Measurements from ENCODE around the gene TMEM150A. TPM values are rescaled to one million over a fixed set of nuclear protein-coding genes. Genes with fewer than 3 reads are reported as not detected.
"Not testable (repeated sequence)": the region's sequence is repeated elsewhere in the genome, so short reads cannot be mapped to it uniquely, and the experiment has no call there.

The TMEM150A gene
- total RNA-seq, 3 donors from 2014 or later, result 9.7 to 11.9 (median 10.5) TPM

DNA sequence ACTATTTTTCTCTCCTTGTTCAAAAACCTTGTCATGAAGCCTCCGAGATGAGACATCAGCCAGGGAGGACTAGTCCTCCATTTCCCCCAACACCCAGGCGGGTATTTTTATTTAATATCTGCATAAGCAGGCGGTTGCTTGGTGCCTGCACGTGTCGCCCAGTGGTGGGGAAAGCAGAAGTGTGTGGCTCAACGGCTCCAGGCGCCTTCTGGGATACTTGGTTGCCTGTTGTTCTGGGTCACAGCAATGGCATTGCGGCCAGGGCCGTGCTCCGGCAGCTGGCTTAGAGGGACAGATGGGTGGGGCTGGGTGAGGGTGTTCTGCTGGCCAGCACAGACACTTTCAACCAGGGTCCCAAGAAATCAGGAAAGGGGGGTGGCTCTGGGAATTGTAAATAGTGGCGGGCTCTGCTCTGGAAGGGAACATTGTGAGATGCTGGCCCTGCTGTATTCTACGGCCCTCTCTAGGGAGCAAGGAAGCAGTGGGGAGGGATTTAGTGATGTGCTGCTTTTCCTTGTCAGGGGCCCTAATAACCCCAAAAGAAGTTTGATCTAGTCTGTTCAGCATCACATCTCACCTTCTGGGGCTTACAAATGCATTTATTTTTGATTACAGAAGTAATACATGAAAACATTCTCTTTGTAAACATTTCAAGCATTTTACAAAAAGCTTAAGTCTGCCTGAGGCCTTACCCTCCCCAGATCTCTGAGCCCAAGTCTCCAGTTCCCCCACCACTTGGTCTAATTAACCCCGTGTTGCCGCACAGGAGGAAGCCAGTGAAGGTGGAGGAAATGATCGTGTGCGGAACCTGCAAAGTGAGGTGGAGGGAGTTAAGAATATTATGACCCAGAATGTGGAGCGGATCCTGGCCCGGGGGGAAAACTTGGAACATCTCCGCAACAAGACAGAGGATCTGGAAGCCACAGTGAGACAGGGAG lies 24.0 kb downstream of the TMEM150A start:
- Mint-ChIP-seq H3K4me1 (ENCODE audit: low read depth) (peaks cover 37% of the 10 kb centered on the region), H3K36me3 (ENCODE audit: insufficient read depth) (peaks cover 12% of the 10 kb centered on the region), H3K27me3 (ENCODE audit: low read depth) (no peaks in the 10 kb centered on the region), H3K4me3 (peak overlapping the region; percentile 94), H3K9me3 (no peaks in the 10 kb centered on the region)
- no peak for DNase-seq
- peak; percentile 54 to 57 for ATAC-seq

GRCh38 chr2:85577386-85578242 lies 24.9 kb downstream of the TMEM150A start, which contains the start of gene VAMP8:
TSS of gene VAMP8 (plus strand) at chr2:85577586. CDS start at chr2:85577647, 61 bp downstream.
- Mint-ChIP-seq H3K9me3 (no peaks in the 10 kb centered on the region), H3K4me1 (ENCODE audit: low read depth) (peaks cover 32% of the 10 kb centered on the region), H3K27me3 (ENCODE audit: low read depth) (no peaks in the 10 kb centered on the region), H3K36me3 (ENCODE audit: insufficient read depth) (peaks cover 12% of the 10 kb centered on the region), H3K4me3 (peak within 1 kb of the TSS; percentile 94)
- DNase-seq (peak; percentile 51), ATAC-seq (peak; percentile 77 to 79)

GRCh38 chr2:85577063-85577385 lies 25.5 kb downstream of the TMEM150A start:
- ATAC-seq (no peak), DNase-seq (no peak)
- Mint-ChIP-seq H3K27me3 (ENCODE audit: low read depth) (no peaks in the 10 kb centered on the region), H3K36me3 (ENCODE audit: insufficient read depth) (peaks cover 7% of the 10 kb centered on the region), H3K4me3 (peak overlapping the region; percentile 94), H3K9me3 (no peaks in the 10 kb centered on the region), H3K4me1 (ENCODE audit: low read depth) (peaks cover 28% of the 10 kb centered on the region)

DNA sequence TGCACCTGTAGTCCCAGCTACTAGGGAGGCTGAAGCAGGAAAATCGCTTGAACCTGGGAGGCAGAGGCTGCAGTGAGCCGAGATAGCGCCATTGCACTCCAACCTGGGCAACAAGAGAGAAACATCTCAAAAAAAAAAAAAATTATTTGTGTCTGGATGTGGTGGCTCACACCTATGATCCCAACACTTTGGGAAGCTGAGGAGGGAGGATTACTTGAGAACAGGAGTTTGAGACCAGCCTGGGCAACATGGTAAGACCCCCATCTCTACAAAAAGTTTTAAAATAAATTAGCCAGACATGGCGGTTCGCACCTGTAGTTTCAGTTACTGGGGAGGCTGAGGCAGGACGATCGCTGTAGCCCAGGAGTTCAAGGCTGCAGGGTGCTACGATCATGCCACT lies 26.8 kb downstream of the TMEM150A start:
- no peaks in the 10 kb centered on the region for H3K36me3 Mint-ChIP-seq (ENCODE audit: insufficient read depth)
- no peaks in the 10 kb centered on the region for H3K9me3 Mint-ChIP-seq
- H3K4me3 Mint-ChIP-seq, result no peak overlapping the region
- peaks cover 24% of the 10 kb centered on the region for H3K4me1 Mint-ChIP-seq (ENCODE audit: low read depth)
- ATAC-seq (no peak), DNase-seq (no peak)
- no peaks in the 10 kb centered on the region for H3K27me3 Mint-ChIP-seq (ENCODE audit: low read depth)

GRCh38 chr2:85566265-85566664 lies 36.2 kb downstream of the TMEM150A start:
- peaks cover 9% of the 10 kb centered on the region for H3K4me1 Mint-ChIP-seq (ENCODE audit: low read depth)
- no peaks in the 10 kb centered on the region for H3K27me3 Mint-ChIP-seq (ENCODE audit: low read depth)
- DNase-seq, result no peak
- H3K9me3 Mint-ChIP-seq, result no peaks in the 10 kb centered on the region
- no peaks in the 10 kb centered on the region for H3K36me3 Mint-ChIP-seq (ENCODE audit: insufficient read depth)
- no peak for ATAC-seq
- no peak overlapping the region for H3K4me3 Mint-ChIP-seq

DNA sequence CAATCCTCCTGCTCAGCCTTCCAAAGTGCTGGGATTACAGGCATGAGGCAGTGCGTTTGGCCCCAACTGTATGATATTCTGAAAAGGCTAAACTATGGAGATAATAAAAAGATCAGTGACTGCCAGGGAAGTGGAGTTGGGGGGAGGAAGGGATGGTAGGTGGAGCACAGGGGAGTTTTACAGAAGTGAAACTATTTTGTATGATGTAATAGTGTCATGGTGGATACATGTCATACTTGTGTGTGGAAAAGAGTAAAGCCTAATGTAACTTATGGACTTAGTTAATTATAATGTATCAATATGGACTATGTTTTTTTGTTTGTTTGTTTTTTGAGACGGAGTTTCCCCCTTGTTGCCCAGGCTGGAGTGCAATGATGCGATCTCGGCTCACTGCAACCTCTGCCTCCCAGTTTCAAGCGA lies 38.3 kb downstream of the TMEM150A start:
- H3K27me3 Mint-ChIP-seq (ENCODE audit: low read depth), result no peaks in the 10 kb centered on the region
- no peaks in the 10 kb centered on the region for H3K36me3 Mint-ChIP-seq (ENCODE audit: insufficient read depth)
- H3K4me3 Mint-ChIP-seq, result no peak overlapping the region

GRCh38 chr2:85561280-85562212 lies 41.0 kb downstream of the TMEM150A start, which contains the start of gene GGCX:
TSS of gene GGCX (minus strand) at chr2:85561493. CDS start at chr2:85561428, 65 bp downstream.
- ATAC-seq, result peak; percentile 96
- Mint-ChIP-seq H3K36me3 (ENCODE audit: insufficient read depth) (peaks cover 8% of the 10 kb centered on the region), H3K27me3 (ENCODE audit: low read depth) (no peaks in the 10 kb centered on the region), H3K4me1 (ENCODE audit: low read depth) (peaks cover 26% of the 10 kb centered on the region), H3K9me3 (no peaks in the 10 kb centered on the region), H3K4me3 (peak within 1 kb of the TSS; percentile 97)
- DNase-seq, result peak; percentile 93

More for the DNA sequence above, 38.3 kb downstream of the TMEM150A start:
- DNase-seq, result no peak
- ATAC-seq, result no peak
- Mint-ChIP-seq H3K4me1 (ENCODE audit: low read depth) (peaks cover 25% of the 10 kb centered on the region), H3K9me3 (no peaks in the 10 kb centered on the region)

DNA sequence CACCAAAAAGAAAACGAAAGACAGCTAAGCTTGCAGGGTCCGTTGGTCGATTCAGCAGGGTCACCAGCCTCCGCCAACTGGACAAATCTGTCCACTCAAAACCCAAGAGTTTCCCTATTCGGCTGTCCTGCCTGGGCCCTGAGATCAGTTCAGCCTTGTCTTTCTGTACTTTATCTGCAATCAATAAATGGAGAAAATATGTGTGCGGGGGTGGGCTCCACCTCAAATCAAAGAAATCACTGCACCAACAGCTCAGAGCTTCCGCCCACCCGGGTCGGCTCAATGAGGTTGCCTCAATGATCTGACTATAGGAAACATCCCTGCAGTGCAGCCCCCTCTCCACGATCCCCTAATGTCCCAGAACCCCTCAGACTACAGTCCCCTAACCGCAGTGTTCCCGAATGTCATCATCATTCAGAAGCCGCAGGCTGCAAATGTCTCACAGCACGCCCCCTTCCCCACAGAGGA lies 41.7 kb downstream of the TMEM150A start:
- ATAC-seq, result peak in 1 of 2 donors; percentile 38
- peak; percentile 39 for DNase-seq
- no peaks in the 10 kb centered on the region for H3K27me3 Mint-ChIP-seq (ENCODE audit: low read depth)
- H3K9me3 Mint-ChIP-seq, result no peaks in the 10 kb centered on the region
- peaks cover 26% of the 10 kb centered on the region for H3K4me1 Mint-ChIP-seq (ENCODE audit: low read depth)
- H3K36me3 Mint-ChIP-seq (ENCODE audit: insufficient read depth), result peaks cover 12% of the 10 kb centered on the region
- H3K4me3 Mint-ChIP-seq, result peak overlapping the region; percentile 97

GRCh38 chr2:85560403-85560726 lies 42.1 kb downstream of the TMEM150A start:
- H3K27me3 Mint-ChIP-seq (ENCODE audit: low read depth); DNase-seq; ATAC-seq; H3K9me3 Mint-ChIP-seq: not testable (repeated sequence)
- Mint-ChIP-seq H3K4me1 (ENCODE audit: low read depth) (peaks cover 26% of the 10 kb centered on the region), H3K4me3 (peak overlapping the region; percentile 97), H3K36me3 (ENCODE audit: insufficient read depth) (peaks cover 12% of the 10 kb centered on the region)

- Mint-ChIP-seq H3K4me1 (ENCODE audit: low read depth) (peaks cover 23% of the 10 kb centered on the region), H3K4me3 (peak overlapping the region; percentile 37), H3K9me3 (no peaks in the 10 kb centered on the region), H3K36me3 (ENCODE audit: insufficient read depth) (peaks cover 20% of the 10 kb centered on the region), H3K27me3 (ENCODE audit: low read depth) (no peaks in the 10 kb centered on the region)
- DNase-seq (no peak), ATAC-seq (no peak)
Measured at GRCh38 chr2:85558160-85558559, 44.3 kb downstream of the TMEM150A start.

DNA sequence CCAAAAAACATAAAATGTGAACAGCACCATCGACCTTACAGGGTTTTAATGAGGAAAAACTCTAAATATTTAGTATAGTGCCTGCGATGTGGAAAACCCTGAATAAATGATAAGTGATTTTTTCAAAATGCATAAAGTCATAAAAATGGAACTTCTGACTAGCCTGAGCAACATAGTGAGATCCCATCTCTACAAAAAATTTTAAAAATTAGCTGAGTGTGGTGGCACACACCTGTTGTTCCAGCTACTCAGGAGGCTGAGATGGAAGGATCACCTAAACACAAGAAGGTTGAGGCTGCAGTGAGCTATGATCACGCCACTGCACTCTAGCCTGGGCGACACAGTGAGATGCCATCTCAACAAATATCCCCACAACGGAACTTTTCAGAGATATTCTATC lies 45.4 kb downstream of the TMEM150A start:
- no peaks in the 10 kb centered on the region for H3K9me3 Mint-ChIP-seq
- H3K27me3 Mint-ChIP-seq (ENCODE audit: low read depth), result no peaks in the 10 kb centered on the region
- H3K4me3 Mint-ChIP-seq, result no peak overlapping the region
- ATAC-seq (no peak), DNase-seq (no peak)
- H3K36me3 Mint-ChIP-seq (ENCODE audit: insufficient read depth), result peaks cover 22% of the 10 kb centered on the region
- peaks cover 23% of the 10 kb centered on the region for H3K4me1 Mint-ChIP-seq (ENCODE audit: low read depth)

- ATAC-seq (no peak), DNase-seq (no peak)
- Mint-ChIP-seq H3K4me3 (no peak overlapping the region), H3K27me3 (ENCODE audit: low read depth) (no peaks in the 10 kb centered on the region), H3K36me3 (ENCODE audit: insufficient read depth) (peaks cover 35% of the 10 kb centered on the region), H3K4me1 (ENCODE audit: low read depth) (peaks cover 10% of the 10 kb centered on the region), H3K9me3 (no peaks in the 10 kb centered on the region)
Measured at GRCh38 chr2:85554980-85555612, 47.4 kb downstream of the TMEM150A start.

DNA sequence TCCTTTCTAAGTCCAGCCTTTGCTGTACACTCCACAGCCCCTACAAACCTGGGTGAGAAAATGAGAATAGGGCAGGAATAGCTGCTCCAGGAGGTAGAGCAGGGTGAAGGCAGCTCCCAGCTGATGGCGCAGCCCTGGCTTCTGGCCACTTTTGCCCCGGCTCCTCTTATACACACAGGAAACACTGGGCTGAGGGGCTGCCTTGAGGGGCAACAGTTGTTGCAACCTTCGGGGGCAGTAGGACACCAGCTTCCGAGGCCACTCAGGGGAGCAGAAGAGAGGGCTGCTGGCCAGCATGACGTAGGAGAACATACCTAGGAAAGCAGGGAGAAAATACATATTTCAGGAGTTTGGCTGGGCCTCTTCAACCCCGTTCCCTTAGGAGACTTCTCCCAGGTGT lies 49.3 kb downstream of the TMEM150A start:
- ATAC-seq (no peak), DNase-seq (no peak)
- Mint-ChIP-seq H3K9me3 (no peaks in the 10 kb centered on the region), H3K4me3 (no peak overlapping the region), H3K27me3 (ENCODE audit: low read depth) (no peaks in the 10 kb centered on the region), H3K4me1 (ENCODE audit: low read depth) (peaks cover 3% of the 10 kb centered on the region), H3K36me3 (ENCODE audit: insufficient read depth) (peaks cover 30% of the 10 kb centered on the region)

Data from activated T-cell treated with anti-CD3 and anti-CD28 coated beads, Interleukin-2, amount 50 U/mL, for 4 hours (primary cell).